TTC549 (cell line): ENCODE measurements around the gene ME1.
"Not testable (repeated sequence)": the region's sequence is repeated elsewhere in the genome, so short reads cannot be mapped to it uniquely, and the experiment has no call there.

Source experiments
- FAIRE-seq: peaks from 2 replicates; lab custom pipeline; 2012; peaks lifted over from hg19 to GRCh38; lab: Jason Lieb, UNC

ME1 gene

DNA sequence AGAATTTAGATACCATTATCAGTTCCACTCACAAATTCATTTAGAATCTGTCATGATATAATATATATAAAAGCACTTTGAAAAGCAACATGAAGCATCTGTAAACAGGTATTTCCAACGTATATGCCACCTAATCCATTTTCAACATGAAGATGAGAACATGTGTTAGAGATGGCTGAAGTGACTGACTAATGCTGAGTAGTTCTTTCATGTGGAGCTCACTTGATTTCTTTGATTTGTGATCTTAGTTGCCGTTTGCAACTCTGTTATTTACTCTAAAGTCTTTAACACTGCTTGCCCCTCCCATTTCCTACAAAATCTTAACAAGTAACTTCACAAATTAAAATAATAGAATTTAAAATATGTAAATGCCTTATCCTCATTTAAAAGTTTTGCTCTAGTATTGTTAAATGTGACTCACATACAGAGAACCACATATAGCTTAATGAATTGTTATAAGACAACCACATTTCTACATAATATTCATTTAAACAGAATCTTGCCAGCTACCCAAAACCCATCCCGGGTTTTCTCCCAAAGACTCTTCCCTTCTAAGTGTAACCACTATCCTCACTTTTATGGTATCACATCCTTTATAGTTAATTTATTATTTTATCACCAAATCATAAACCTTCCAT, 78.3 kb downstream of the ME1 start:
- no peak for FAIRE-seq

DNA sequence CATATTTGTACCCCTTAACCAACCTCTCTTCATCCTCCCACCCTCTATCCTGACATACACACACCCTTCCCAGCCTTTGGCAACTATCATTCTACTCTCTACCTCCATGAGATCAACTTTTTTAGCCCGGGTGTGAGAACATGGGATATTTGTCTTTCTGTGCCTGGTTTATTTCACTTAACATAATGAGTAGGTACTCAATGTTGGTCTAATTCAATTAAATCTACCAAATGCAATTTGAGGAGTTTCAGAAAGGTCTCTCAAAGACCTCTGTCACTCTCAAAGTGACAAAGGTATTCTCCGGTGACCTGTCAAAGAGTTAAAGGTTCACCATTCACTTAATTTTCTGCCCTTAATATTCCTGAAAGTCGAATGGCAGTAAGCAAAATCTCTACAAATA, 87.7 kb downstream of the ME1 start:
- no peak for FAIRE-seq

DNA sequence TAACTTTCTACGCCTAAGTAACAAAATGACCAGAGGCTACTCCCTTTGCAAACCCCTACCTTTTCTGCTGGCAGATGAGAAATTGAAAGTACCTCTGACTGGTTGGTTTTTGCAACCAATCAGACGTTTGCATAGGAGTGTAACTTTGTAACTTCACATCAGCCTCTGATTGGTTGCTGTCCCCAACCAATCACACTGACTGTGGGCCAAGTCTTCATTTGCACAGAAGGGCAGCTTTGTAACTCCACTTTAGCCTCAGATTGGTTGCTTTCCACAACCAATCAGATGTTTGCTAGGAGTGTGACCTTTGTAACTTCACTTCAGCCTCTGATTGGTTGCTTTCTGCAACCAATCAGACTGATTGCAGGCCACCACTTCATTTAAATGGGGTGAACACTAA, 89.1 kb downstream of the ME1 start:
- FAIRE-seq = no peak

DNA sequence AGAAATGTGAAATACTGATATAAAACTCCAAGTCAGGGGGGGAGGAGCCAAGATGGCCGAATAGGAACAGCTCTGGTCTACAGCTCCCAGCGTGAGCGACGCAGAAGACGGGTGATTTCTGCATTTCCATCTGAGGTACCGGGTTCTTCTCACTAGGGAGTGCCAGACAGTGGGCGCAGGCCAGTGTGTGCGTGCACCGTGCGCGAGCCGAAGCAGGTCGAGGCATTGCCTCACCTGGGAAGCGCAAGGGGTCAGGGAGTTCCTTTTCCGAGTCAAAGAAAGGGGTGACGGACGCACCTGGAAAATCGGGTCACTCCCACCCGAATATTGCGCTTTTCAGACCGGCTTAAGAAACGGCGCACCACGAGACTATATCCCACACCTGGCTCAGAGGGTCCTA, 96.9 kb downstream of the ME1 start:
- FAIRE-seq = not testable (repeated sequence)

DNA sequence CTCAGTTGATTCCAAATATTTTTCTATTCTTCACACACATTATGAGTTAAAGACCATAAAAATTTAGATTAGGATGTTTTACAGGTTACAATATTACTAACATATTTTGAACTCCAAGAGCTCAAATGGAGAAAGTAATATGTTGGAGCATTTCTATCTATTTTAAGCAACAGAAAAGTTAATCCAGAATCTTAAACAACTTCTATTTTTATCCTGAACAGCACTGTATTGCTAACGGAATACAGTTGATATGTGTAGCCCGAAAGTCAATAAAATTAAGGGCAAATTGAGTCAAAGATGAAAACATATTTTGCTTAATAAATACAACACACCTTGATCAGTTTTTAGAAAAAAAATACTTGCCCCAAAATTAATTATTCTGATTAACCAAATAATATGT, 97.4 kb downstream of the ME1 start:
- FAIRE-seq = no peak

DNA sequence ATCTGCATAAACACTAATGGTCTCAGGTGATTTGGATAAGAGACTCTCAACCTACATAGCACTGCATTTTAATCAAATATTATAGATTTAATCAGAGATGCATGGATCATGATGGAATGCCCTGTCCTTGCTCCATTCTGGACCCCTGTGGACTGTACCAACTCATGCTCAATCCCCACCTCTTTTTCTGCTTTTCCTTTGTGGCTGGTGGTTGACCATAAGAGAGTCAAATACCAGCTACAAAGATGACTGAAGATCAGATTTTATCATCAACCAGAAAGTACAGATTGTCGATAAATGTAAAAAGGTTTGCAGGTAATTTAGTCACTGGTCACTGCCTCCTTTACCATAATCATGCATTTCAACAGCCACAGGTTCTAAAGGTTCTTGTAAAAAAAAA, 116.2 kb downstream of the ME1 start:
- FAIRE-seq = no peak

DNA sequence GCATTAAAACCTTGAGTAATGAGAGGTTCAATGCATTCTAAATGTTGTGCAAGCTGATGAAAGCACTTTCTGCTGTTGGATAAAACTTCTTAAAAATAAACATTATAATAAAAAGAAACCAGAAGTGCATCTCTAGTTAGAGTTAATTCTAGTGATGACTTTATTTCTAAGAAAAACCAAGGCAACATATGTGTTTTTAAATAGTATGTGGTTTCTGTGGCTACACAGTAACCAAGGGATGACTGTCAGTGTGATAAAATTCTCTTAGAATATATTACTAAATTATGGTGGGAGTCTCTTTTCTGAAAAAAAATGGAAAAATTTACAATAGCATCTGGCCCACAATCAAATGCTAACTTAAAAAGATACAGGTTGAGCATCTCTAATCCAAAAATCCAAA, 117.0 kb downstream of the ME1 start:
- FAIRE-seq = no peak

DNA sequence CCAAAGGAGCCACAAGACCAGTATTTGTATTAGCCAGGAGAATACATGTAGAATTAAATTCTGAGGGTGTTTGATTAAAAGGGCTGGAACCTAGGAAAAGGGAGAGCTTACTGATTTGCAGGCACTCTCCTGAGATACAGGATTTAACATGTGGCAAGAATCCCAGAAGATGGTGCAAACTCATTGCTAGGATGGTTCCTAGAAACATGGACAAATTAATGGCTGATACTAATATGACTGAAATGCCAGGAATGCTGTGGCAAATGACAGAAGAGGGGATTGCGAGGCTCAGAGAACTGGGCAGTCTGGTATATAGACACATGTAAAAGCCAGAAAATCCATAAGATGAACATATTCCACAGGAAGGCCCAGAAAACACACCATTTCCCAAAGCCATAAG, 119.6 kb downstream of the ME1 start:
- no peak for FAIRE-seq

DNA sequence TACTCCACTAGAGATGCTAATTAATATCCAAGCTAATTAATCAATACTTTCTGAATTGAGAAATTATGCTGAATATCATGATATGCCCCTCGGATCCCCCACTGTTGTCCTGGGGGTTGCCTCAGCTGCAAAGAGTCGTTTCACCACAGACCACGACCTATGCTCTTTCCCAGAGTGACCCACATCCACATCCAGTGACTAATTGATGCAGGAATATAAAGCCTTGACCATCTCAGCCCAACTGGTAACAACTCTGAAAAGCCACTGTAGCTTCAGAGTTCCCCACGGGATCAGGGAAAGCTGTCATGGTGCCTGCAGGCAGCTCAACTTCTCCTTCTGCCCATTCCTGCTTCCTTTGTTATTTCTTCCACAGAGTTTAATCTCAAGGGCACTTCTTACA, 120.8 kb downstream of the ME1 start:
- FAIRE-seq = no peak

DNA sequence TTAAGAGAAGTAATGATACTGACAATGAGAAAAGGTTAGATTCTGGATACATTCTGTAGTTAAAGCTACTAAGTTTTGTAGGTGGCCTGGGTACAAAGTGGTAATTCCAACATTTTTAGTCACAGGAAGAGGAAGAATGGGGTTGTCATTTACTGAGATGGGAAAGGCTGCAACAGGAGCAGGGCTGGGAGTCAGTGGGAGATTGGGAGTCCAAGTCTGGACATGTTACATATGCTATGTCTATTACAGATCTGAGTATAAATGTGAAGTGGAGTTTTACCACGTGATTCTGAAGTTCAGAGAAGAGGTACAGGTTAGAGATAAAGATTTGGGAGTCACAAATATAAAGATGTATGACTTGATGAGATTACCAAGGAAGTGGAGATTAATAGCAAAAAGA, 121.5 kb downstream of the ME1 start:
- FAIRE-seq = no peak

DNA sequence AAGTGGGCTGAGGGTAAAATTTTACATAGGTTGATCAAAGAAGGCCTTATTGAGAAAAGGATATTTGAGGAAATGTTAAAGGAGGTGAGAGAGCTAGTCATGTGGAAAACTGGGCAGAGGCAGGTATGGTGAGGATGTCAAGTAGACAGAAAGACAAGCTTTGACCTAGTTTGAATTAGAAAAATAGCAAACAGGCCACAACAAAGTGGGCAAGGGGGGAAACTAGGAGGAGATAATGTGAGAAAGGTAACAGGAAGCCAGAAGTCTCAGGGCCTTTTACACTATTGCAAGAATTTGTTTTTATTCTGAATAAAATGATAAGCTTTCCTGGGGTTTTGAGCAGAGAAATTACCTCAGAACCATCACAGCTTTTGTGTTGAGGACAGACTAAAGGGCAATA, 122.0 kb downstream of the ME1 start:
- FAIRE-seq = no peak

DNA sequence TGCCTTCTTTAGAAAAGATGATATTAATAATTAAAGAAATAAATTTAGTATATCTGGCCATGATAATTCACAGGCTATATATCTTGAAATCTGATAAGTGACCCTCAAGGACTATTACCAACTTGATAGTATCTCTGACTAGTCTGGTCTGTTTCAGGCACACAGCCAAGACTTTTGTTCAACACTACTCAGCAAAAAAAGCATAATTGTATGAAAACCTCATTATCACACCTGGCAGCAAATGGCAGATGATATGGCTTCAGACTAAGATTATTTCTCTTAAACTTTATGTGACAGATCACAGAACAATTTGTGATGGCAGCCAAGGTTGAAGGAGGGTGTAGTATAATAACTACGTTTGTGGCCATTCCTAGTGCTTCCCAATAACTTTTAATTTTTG, 123.0 kb downstream of the ME1 start:
- FAIRE-seq = no peak

DNA sequence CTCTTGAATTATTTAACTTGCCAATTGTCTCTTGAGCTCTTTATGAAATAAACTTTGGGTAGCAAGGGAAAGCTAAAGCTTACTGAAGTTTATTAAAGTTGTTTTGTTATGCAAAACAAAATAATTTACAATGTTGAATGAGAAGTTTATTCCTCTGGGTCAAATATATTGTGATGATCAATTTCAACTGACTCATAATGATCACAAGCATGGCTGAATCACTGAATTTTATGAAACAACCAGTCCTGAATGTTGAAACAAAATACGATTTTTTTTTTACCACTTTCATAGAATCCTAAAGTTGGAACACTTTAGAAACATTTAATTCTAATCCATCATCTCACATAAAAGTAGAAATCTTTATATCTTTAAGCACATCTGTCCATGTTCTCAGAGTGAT, 127.4 kb downstream of the ME1 start:
- no peak for FAIRE-seq

DNA sequence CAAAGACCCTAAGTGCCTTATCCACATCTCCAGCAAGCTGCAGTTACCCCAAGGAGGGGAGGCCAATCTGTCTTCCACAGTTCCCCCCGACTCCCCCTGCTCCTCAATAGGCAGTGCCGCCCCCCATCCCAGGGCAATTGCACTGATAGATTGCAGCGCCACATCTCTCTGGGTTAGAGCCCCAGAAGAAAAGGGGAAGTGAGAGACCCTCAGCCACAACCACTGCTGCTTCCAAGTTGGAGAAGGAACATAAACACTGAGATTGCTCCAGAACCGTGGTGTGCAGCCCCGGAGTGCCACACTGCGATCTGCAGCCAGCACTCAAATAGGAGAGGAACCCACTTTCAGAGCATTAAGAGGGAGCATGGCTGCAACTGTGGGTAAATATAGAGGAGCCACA, 136.2 kb downstream of the ME1 start:
- FAIRE-seq = no peak

DNA sequence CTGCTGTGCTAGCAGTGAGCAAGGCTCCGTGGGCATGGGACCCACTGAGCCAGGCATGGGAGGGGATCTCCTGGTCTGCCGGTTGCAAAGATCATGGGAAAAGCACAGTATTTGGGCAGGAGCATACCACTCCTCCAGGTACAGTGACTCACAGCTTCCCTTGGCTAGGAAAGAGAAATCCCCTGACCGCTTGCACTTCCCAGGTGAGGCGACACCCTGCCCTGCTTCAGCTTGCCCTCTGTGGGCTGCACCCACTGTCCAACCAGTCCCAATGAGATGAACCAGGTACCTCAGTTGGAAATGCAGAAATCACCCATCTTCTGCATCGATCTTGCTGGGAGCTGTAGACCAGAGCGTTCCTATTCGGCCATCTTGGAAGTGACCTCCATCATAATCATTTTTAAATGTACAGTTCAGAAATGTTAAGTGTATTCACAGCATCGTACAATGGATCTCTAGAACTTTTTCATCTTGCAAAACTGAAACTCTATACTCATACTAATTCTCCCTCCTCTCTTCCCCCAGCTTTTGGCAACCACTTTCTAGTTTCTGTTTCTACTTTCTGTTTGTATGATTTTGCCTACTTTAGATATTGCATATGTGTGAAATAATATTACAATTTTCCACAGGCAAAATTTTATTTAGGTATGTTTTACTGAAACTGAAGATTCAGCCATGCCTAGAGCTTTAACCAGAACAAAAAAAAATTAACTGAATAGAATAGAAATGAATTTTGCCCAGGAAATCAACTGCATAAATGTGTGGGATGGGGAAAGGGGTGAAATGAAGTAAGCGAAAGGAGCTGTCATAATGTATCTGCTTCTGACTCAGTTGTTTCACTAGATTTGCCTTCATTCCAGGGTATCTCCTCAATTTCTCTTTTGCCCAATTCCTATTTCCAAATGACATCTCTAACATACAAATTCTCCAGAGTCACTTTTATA, 137.7 kb downstream of the ME1 start:
- FAIRE-seq = no peak

DNA sequence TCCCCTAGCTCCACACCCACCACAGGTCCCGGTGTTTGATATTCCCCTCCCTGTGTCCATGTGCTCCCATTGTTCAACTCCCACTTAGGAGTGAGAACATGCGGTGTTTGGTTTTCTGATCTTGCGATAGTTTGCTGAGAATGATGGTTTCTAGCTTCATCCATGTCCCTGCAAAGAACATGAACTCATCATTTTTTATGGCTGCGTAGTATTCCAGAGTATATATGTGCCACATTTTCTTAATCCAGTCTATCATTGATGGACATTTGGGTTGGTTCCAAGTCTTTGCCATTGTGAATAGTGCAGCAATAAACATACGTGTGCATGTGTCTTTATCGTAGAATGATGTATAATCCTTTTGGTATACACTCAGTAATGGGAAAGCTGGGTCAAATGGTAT, 143.6 kb downstream of the ME1 start:
- FAIRE-seq = not testable (repeated sequence)

DNA sequence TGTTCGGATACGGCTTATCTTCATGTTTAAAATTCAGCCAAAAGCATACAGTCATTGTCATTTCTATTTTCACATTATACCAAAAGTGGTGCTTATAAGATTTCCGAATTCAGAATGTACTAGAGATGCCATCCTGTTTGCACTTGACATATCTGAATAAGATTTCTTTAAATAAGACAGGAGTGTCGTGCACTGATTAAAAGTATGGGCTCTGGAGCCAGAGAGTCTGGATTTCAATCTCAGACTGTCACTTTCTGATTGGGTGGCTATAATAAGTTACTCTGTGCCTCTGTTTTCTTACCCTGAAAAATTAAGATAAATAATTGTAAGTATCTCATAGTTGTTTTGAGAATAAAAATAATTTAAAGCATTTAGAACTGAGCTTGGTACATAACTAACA, 144.9 kb downstream of the ME1 start:
- FAIRE-seq = no peak

DNA sequence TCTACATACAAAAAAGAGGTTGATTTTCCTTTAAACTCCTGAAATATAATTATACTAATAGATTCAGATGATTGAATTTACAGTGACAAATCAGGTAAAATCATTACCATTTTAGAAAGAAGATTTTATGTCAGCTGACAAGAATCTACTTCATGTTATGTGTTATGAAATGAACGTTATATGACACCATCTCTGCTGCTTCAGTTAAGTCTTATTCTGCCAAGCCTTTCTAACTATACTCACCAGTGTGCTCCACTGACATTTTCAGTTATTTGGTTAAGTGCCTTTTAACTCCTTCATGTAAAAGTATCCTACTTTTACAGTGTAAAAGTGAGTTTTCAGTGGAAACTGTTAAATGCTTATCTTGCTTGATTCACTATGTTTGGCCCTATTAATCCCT, 157.3 kb downstream of the ME1 start:
- FAIRE-seq = no peak

DNA sequence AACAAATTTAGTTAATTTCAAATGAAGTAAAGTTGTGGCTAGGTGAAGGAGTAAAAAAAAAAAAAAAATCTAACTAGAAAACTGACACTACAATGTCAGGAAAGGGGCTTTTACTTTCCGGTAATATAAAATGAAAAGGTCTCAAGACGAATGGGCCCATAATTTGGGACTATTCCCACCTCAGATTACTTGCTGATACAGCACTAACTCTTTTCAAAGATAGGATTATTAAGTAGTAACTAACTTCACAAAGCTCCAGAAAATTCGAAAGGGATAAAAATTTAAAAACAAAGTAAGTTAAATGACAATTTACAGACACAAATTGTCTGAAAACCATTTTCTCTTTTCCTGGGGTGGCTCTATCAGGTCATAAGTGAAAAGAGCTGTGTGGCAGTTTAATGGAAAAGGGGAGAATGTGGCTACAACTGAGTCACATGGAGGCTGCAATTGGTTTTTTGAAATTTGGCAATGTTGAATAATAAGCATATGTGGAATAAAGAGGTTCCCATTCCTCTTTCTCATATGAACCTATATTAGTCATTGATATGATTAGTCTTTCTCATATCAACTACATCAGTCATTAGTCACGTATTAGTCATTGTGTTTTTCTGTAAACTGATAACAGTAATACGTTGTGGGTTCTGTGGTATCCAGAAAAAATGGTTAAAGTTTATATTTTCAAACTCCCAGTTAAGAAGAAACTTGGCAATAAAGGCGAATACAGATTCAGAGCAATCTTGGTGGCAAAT, 159.7 kb downstream of the ME1 start:
- FAIRE-seq = no peak

DNA sequence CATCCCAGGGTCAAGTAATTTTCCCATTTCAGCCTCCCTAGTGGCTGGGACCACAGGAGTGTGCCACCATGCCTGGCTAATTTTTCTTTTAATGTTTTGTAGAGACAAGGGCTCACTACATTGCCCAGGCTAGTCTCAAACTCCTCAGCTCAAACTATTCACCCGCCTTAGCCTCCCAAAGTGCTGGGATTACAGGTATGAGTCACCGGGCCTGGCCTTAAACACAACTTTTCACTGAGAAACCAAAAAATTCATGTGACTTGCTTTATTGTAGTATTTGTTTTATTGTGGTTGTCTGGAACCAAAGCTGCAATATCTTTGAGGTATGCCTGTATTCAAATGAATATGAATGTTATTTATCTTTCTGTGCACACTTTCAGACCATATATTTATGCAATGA, 165.5 kb downstream of the ME1 start:
- no peak for FAIRE-seq

DNA sequence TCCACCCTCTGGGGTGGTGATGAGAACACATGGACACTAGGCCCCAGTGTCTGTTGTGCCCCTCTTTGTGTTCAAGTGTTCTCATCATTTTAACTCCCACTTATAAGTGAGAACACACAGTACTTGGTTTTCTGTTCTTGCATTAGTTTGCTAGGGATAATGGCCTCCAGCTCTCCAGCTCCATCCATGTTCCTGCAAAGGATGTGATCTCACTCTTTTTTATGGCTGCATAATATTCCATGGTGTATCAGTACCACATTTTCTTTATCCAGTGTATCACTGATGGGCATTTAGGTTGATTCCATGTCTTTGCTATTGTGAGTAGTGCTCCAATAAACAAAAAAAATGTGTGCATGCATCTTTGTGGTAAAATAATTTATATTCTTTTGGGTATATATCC, 170.3 kb downstream of the ME1 start:
- FAIRE-seq = no peak

DNA sequence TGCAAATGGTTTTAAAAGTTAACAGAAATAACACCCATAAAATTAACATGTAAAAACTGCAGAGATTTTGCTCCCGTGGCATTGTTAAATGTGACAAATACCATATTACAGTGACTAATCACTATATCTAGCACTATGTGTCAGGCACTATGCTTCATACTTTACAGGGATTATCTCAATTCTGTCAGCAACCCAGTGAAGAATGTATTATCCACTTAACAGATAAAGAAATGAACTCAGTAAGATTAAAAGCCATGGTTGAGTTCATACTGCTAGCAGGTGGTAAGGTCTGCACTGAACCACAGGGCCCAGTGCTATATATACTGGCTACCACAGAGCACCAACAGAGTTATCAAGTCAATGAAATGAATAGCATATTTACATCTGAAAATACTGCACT, 172.3 kb downstream of the ME1 start:
- FAIRE-seq = no peak

DNA sequence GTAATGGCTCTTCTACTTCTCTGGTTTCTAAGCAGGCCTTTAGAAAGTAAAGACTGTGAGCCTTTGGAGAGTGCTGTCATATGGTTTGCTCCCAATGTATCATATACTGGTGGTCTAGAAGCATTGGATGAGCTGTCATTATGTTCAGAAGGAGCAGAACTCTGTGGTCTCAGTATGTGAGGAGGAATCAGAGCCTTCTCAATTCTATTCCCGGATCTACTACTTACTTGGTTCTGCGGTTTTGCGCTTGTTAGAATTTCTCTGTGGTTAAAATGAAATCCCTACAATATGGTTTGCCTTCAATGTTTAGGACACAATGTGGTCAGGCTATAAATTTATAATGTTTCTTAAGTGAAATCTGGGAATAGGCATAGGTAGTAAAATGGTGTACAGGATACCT, 173.1 kb downstream of the ME1 start:
- FAIRE-seq = no peak
